WI38 (cell line): ENCODE data around the gene CYP2A13.

ENCODE experiments used
- H3K4me3 ChIP-seq: 2 replicates; pipeline ENCODE4 v1.5.1; 2011; ENCODE audit warnings: low read depth, mild to moderate bottlenecking, control low read depth, low read length
- CTCF ChIP-seq: IDR thresholded peaks from 2 replicates; pipeline ENCODE4 v1.5.1; 2012; ENCODE audit warnings: low read depth, mild to moderate bottlenecking, control low read depth, low read length

The CYP2A13 gene

GRCh38 chr19:41136636-41137455, 48.6 kb downstream of the CYP2A13 start:
- no peak for TF ChIP-seq CTCF
- no peak overlapping the region for H3K4me3 ChIP-seq

- TF ChIP-seq CTCF: peak; percentile 70
- H3K4me3 ChIP-seq: no peak overlapping the region
Measured at GRCh38 chr19:41144403-41144802, 56.2 kb downstream of the CYP2A13 start.
